HG02763 (cell line): ENCODE measurements around the gene CXCR6.

Experiments
- ATAC-seq: cut with Tn5 transposase; IDR thresholded peaks from one replicate; pipeline ENCODE4 v1.9.1; 2021; ENCODE audit warnings: mild to moderate bottlenecking, moderate library complexity; ENCODE audit not compliant: unreplicated experiment

Gene CXCR6

GRCh38 chr3:45921158-45922038 is 21.9 kb upstream of the CXCR6 start:
- ATAC-seq: no peak

GRCh38 chr3:45922039-45922326 is 21.3 kb upstream of the CXCR6 start:
- no peak for ATAC-seq

DNA sequence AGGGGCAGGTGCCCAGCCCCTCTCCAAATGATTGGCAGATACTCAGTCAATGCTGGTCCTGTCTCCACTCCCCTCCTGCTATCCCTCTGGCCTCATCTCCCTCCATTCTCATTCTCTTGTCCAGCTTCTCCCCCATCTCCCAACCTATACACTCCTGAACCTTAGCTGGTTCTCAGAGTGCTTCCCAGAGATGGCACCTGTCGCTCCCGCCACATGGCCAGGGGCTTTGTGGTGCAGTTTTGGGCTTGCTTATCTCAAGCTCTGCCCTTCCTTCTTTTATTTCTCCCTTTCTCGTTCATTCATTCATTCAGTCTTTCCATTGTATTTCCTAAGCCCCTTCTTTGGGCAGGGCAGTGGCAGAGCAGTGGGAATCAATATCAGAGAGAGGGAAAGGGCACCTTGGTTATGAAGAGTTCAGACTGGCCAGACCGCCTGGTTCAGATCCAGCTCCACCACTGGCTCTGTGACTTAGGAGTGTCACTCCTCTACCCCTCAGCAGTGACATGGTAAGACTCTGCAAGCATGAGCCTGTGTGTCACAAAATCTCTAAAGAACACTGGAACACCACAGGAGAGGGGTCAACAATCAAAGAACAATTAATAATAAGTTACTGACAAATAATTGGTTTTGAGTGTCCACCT is 20.2 kb upstream of the CXCR6 start:
- no peak for ATAC-seq

GRCh38 chr3:45923755-45924154 is 19.5 kb upstream of the CXCR6 start:
- ATAC-seq: no peak

DNA sequence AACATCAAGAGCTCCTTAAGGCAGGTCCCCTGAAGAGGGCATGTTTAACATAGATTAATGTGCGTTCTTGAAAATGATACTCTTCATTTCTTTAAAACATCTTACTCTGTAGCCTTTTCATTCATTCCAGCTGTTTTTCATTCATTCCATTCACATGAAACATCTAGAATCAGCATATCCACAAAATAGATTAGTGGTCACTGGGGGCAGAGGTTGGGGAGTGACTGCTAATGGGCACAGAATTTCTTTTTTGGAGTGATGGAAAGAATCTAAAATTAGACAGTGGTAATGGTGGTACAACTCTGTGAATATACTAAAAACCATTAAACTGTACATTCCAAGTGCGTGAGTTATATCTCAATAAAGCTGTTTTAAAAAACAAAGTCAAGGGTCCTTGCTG is 15.4 kb upstream of the CXCR6 start:
- no peak for ATAC-seq

- ATAC-seq: no peak
Measured at GRCh38 chr3:45929042-45929679, 14.1 kb upstream of the CXCR6 start.

DNA sequence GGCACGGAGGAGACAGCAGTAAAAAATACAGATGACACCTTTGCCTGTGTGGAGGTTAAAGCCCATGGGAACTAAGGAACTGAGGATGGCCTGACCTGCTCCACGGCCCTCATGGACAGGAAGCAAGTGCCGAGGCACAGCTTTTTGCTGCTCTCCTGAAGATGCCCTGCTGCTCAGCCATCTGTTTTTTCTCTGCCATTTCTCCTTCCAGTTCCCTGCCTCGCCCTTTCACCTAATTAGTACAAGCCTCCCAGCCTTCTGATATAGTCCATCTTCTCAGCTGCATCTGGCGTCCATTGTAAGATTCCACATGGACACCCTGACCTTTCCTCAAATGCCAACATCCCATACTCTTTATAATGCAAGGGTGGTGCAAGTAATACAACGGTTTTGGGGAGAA is 11.8 kb upstream of the CXCR6 start:
- ATAC-seq: no peak

DNA sequence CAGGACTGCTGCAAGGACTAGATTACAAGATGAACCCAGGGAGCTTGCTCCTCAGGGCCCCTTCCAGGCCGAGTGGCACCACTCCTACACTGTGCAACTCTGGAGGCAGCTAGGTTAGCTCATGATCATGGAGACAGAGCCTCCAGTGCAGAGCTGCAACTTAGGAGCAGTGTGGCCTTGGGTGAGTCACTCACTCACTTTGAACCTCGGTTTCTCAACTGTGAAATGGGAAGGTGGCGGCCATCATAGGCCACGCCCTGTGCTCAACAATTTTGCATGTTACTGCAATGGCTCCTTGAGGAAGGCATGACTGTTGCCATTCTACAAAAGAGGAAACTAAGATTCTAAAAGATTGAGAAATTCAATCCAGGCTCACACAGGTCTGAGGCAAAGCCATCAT is 11.2 kb upstream of the CXCR6 start:
- no peak for ATAC-seq

- no peak for ATAC-seq
Measured at GRCh38 chr3:45933591-45933990, 9.7 kb upstream of the CXCR6 start.

- ATAC-seq: no peak
Measured at GRCh38 chr3:45936261-45936660, 7.0 kb upstream of the CXCR6 start.

DNA sequence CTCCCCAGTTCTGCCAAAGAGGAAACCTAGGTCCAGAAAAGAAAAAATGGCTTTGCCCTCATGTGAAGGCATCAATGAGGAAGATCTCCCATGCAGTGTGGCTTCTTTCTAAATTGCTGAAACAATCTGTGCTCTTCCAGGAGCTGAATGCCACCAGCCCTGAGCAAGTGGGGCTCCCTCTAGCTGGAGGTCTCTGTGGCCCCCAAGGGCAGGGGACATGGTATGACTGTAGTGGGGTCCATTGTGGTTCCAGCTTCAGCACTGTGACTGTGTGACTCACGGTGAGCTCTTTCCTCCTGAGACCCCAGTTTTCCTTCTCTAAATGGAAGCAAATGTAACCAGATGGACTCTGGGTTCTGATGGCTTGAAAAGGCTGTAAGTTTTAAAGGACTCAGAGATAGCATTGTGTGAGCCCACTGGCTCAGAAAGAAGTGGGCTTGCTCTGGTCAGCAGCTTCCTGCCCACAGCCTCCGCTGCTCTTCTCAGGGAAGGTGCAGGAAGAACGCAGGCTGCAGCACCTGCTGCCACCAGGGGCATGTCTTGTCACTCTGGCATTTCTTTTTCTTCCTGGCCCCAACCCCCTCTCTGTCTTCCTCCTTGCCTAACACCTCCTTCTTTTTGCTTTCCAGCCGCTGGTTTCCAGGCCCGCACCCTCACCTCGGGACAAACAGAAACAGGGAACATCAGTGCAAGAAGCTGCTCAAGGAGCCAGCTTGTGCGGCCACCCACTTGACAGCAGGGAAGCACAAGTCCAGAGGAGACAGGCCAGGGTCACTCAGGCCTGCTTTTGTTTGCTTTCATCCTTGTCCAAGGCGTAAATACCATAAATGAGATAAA is 5.8 kb upstream of the CXCR6 start:
- ATAC-seq: no peak

DNA sequence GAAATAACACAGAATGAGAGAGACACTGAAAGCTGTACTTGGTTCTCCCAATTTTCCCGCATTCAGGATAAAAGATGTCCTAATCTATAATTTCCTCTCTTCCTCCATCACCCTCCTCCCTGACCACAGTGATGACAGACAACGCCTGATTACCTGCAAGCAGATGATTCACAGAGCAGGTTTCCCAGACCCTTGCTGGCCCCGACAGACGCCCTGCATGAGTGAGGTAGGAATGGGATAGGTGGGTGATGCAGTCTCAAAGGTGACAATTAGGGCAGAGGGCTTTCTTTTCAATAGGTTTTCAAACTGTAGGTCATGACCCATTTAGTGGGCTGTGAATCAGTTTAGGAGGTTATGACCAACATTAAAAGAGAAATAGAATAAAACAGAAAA is 5.2 kb upstream of the CXCR6 start:
- ATAC-seq: no peak

- ATAC-seq: peak; percentile 47
Measured at GRCh38 chr3:45938864-45939263, 4.4 kb upstream of the CXCR6 start.

DNA sequence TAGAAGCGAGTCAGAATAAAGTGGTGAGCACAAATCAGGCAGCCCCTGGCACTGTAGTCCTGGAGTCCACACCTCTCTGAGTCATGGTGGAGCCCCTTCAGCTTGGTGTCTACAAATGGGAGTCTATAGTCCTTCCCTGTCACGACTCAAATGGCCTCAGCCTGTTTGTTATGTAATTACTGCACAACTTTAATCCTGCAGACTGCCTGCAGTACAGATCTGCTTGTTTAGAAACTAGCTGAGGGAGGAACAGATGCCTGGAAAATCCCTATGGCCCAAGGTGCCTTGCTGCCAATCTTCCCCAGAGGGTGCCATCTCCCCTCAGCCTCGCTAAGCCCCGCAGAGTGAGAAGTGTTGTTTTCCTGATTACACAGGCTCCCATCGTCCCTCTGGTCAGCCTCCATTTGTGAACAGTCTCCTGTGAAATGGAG is 3.9 kb upstream of the CXCR6 start:
- ATAC-seq: no peak

DNA sequence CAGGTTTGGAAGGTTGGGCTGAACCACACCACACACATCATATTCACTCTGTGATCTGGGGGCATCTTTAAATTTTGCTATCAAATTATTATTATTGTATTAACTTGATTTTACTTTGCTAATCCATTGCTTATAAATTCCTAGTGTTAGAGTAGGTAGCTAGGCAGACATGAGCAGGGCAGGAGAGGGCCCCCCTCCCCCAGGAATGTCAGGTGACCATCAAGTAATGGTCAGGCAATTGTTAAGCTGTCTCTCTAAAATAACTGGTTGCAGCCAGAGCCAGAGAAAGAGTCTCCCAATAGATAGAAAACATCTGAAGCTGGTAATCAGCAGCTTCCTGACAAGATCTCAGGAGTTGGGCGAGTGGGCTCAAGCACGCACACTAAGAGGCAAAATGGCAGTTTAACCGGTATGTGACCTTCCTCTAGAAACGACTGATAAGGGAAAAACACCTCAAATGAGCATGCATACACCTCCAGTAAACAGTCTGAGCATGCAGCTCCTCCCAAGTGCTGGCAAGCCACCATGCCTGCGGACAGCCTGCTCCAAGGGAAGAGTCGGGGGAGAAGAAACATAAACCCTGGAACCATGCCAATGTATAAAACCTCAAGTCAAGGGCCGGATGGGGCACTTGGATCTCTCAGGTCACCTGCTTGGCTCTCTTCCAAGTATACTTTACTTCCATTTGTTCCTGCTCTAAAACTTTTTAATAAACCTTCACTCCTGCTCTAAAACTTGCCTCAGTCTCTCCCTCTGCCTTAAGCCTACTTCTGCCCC is 3.1 kb upstream of the CXCR6 start:
- ATAC-seq: no peak

DNA sequence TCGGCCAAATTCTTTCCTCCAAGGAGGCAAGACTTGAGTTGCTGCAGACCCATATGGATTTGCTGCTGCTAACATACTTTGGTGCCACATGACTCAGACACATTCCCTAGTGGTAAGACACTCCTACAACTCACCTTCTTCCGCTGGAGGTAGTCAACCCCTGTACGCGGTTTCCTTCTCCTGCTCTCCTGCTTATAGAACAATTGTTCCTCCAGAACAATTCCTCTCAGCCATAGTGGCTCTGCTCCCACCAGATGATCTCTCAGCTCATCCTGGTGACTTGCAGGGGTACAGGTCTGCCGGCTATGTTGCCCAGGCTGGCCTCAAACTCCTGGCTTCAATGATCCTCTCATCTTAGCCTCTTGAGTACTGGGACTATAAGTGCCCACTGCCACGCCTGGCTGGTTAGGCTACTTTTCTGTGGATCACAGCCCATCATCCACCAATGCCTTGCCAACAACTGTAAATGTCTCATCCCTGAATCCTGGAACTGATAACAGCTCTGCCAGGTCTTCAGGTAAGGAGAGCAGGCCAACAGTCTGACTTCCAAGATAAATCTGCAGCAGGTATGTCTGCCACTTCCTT is 2.4 kb upstream of the CXCR6 start:
- ATAC-seq: no peak

GRCh38 chr3:45942051-45942825 is 1.0 kb upstream of the CXCR6 start:
- ATAC-seq: no peak

DNA sequence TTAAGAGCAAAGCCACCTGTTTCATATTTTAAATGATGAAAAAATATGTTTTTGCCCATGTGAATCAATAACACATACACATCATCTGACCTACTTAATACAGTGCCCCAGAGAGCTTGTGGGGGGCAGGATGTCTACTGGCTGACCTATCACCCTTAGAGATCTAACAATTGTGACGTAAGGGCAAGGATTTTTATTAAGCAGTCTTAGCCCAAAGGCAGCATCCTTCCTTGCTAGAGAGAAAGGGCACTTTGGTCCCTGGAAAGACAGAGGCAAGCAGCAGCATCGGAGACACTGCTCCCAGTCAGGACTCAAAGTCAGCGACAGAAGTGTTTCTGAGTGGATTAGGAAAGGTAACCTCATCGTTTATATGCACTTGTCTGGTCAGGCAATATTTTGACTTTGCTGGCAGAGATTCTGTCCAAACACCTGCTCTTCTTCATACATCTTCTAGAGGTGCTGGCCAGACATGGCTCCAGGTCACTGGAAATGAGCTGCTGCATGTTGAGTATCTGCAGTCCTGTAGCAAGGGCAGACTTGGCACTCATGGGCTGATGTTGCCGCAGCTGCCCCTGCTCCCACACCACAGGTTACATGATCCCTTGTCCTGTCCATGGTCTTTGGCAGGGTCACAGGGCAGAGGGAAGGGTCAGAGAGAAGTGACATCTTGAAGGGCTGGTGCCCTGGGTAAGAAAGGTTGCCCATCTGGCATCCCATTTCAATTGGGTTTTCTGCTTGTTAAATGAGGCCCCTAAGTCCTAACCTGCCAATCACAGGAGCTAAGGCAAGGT is 1.8 kb downstream of the CXCR6 start:
- ATAC-seq: no peak

- ATAC-seq: no peak
Measured at GRCh38 chr3:45946307-45946706, 3.0 kb downstream of the CXCR6 start.
